Fibroblast of mammary gland (primary cell): Measurements from ENCODE around the gene RNPS1.
"Not testable (repeated sequence)": the region's sequence is repeated elsewhere in the genome, so short reads cannot be mapped to it uniquely, and the experiment has no call there.

Source experiments
- DNase-seq: peaks from one replicate; pipeline ENCODE4 v3.0.0-alpha.2; 2010; ENCODE audit warnings: low read depth
- H3K4me3 ChIP-seq: 2 replicates; pipeline ENCODE4 v1.5.1; 2011; ENCODE audit warnings: low read depth, mild to moderate bottlenecking, low read length, moderate library complexity; ENCODE audit not compliant: control insufficient read depth
- CTCF ChIP-seq: conservative IDR thresholded peaks from 2 replicates; pipeline ENCODE4 v1.5.1; 2011; ENCODE audit warnings: low read depth, low read length, inconsistent platforms; ENCODE audit not compliant: control insufficient read depth, insufficient read depth

RNPS1 gene

GRCh38 chr16:2244301-2244700 lies 23.6 kb downstream of the RNPS1 start:
- DNase-seq, result no peak
- no peak for TF ChIP-seq CTCF
- no peak overlapping the region for H3K4me3 ChIP-seq

- no peak for TF ChIP-seq CTCF
- no peak for DNase-seq
- no peak overlapping the region for H3K4me3 ChIP-seq
These were observed 24.1 kb downstream of the RNPS1 start for GRCh38 chr16:2243781-2244180.

GRCh38 chr16:2243031-2243528 lies 24.8 kb downstream of the RNPS1 start:
- H3K4me3 ChIP-seq, result no peak overlapping the region
- DNase-seq, result no peak
- no peak for TF ChIP-seq CTCF

GRCh38 chr16:2242598-2242997 lies 25.3 kb downstream of the RNPS1 start:
- no peak overlapping the region for H3K4me3 ChIP-seq
- no peak for DNase-seq
- TF ChIP-seq CTCF, result no peak

- not testable (repeated sequence) for H3K4me3 ChIP-seq
These were observed 27.6 kb downstream of the RNPS1 start for GRCh38 chr16:2240331-2240730.

GRCh38 chr16:2238838-2239675 lies 28.9 kb downstream of the RNPS1 start:
- H3K4me3 ChIP-seq, result no peak overlapping the region
- peak; percentile 57 for DNase-seq
- TF ChIP-seq CTCF, result no peak

More at GRCh38 chr16:2240331-2240730, 27.6 kb downstream of the RNPS1 start:
- not testable (repeated sequence) for DNase-seq

GRCh38 chr16:2238150-2238837 lies 29.6 kb downstream of the RNPS1 start:
- H3K4me3 ChIP-seq, result no peak overlapping the region
- no peak for DNase-seq
- TF ChIP-seq CTCF, result no peak
